ENCODE results near the gene CCDC24. TPM values are rescaled to one million over a fixed set of nuclear protein-coding genes. Genes with fewer than 3 reads are reported as not detected.

Gene CCDC24
- total and polyA plus RNA-seq, 2 of the 4 experiments (the other 2 are of a cell fraction) = 1.4 to 4.6 TPM

DNA sequence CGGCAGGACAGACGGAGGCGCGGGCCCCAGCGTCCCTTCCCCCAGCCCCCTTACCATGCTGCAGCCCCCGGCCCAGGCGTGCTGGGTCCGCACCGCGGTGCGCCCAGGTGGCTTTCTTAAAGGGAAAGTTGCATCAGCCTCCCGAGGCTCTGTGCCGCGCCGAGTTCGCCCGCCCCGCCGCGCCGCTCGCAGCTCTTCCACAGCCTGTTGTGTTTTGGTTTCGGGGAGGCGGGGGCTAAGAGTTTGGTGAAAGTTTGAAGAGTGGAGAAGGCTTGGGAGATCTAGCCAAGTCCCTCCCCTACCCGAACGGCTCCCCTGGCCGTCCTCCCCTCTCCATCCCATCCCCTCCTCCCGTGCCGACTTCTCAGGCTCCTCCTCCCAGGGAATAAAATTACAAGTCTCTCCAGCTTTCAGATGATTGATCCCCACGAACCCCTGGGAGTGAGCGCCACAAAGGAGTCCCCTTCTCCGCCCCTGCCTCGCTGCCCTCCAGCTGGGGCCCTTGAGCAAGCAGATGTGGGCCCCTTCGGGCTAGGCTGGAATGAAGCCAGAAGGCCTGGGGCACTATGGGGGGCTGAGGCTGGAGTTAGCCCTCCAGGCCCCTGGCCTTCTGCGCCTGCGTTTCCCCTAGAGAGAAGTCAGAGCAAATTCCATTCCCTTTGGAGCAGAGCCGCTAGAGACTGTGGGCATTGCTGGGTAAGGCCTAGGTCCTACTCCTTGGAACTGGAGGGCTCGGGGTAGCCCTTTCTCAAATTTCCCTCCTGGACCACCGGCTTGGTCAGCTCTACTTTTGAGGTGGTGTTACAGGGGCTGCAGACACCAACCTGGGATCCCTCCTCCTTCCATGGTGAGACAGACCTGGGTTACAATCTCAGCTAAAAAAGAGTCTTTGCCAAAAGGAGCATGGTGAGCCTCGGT is 40.1 kb downstream of the CCDC24 start, which contains the start of gene SLC6A9:
TSS of gene SLC6A9 (minus strand) at position 211 of the 918 bp plus-strand sequence. CDS start 7,185 bp downstream, outside the sequence.
- POLR2A ChIA-PET (ENCODE audit: unreplicated experiment) = no interaction called here
- Histone ChIP-seq H3K4me1 (ENCODE audit: control insufficient read depth, insufficient read depth, low read length) (peaks cover 14% of the 10 kb centered on the region; the same call in 1 of the 2 replicates), H2BK120ac (ENCODE audit: low read depth, low read length) (peak within 1 kb of the TSS; percentile 24; the same call in 1 of the 2 replicates), H3K9me1 (ENCODE audit: insufficient read depth, low read length) (0 out of 2 replicates have a peak, but pooled peaks cover 7% of the 10 kb centered on the region), H3K79me1 (ENCODE audit: low read depth in 1 of 2, low read length in 2 of 2) (peaks cover 0 to 11% of the 10 kb centered on the region in 2 experiments; a peak in 2 of 4 replicates), H3K4ac (ENCODE audit: low read depth, low read length) (peak within 1 kb of the TSS; percentile 72), H2AK9ac (replicated peaks; ENCODE audit: low read depth, low read length, poor library complexity) (peak within 1 kb of the TSS; percentile 97), H4K20me1 (ENCODE audit: insufficient read depth, low read length) (no peaks in the 10 kb centered on the region), H2BK15ac (ENCODE audit: low read depth, low read length) (peak within 1 kb of the TSS; percentile 6; the same call in 1 of the 3 replicates), H4K8ac (ENCODE audit: low read depth in 2 of 2, low read length in 2 of 2) (peak within 1 kb of the TSS in 1 of 2 experiments; percentile 50; a peak in 2 of 4 replicates), H2AK5ac (ENCODE audit: low read depth, low read length) (peak within 1 kb of the TSS; percentile 61; the same call in 1 of the 2 replicates), H4K91ac (ENCODE audit: insufficient read depth, low read depth, low read length) (peak within 1 kb of the TSS; percentile 64), H3K9me3 (ENCODE audit: control insufficient read depth, insufficient read depth, low read length) (no peaks in the 10 kb centered on the region), H3K27ac (ENCODE audit: insufficient read depth, low read length) (peak within 1 kb of the TSS; percentile 36), H3K4me3 (ENCODE audit: insufficient read depth, low read depth, low read length) (peak within 1 kb of the TSS; percentile 88), H3K23ac (ENCODE audit: low read depth, low read length) (peak within 1 kb of the TSS; percentile 72), H3K36me3 (ENCODE audit: control insufficient read depth, insufficient read depth, low read length) (no peaks in the 10 kb centered on the region), H3K18ac (ENCODE audit: low read depth, low read length) (no peak within 1 kb of the TSS; the same call in 1 of the 2 replicates), H2AFZ (replicated peaks; ENCODE audit: low read length, poor library complexity) (peak within 1 kb of the TSS; percentile 94), H3K4me2 (ENCODE audit: low read depth, low read length) (peak within 1 kb of the TSS; percentile 69), H3K14ac (replicated peaks; ENCODE audit: low read depth, low read length) (peak within 1 kb of the TSS; percentile 80), H4K5ac (ENCODE audit: low read depth, low read length) (no peak within 1 kb of the TSS), H2BK5ac (ENCODE audit: low read depth, low read length, poor library complexity, severe bottlenecking) (no peak within 1 kb of the TSS), H3K27me3 (ENCODE audit: control insufficient read depth, insufficient read depth, low read length) (no peaks in the 10 kb centered on the region), H2BK20ac (ENCODE audit: low read depth, low read length) (no peak within 1 kb of the TSS), H3K56ac (ENCODE audit: extremely low read depth, insufficient read depth, low read length) (peak within 1 kb of the TSS; percentile 19; the same call in 1 of the 2 replicates), H3K9ac (ENCODE audit: low read depth, low read length) (peak within 1 kb of the TSS; percentile 79)
- BruUV-seq (replicated peaks) = no TSS peak
- in situ Hi-C loops (cut with MboI; ENCODE audit: low sequenced_read_pairs) (no loop called here), dilution Hi-C loops (cut with HindIII; ENCODE audit: low sequenced_read_pairs, unreplicated experiment) (no loop called here), intact Hi-C loops (cut with micrococcal nuclease) (no loop called here)
- peak; percentile 81 for DNase-seq
- CTCF ChIA-PET = interaction anchor here (1.6 to 2.5 kb wide), 2 partner anchors 17 to 26 kb away, joined by 5 to 9 read pairs; no protein-coding TSS in a partner anchor
- 0% methylated on average over 10 of the region's 40 CpGs; no CpG with 5 or more reads in 1 of the 2 experiments for WGBS, 2 experiments (ENCODE audit: extremely low coverage in 2 of 2, insufficient read length in 1 of 2)
- ATAC-seq (ENCODE audit: low read depth) = peak; percentile 48
- TF ChIP-seq, protein P1, sequence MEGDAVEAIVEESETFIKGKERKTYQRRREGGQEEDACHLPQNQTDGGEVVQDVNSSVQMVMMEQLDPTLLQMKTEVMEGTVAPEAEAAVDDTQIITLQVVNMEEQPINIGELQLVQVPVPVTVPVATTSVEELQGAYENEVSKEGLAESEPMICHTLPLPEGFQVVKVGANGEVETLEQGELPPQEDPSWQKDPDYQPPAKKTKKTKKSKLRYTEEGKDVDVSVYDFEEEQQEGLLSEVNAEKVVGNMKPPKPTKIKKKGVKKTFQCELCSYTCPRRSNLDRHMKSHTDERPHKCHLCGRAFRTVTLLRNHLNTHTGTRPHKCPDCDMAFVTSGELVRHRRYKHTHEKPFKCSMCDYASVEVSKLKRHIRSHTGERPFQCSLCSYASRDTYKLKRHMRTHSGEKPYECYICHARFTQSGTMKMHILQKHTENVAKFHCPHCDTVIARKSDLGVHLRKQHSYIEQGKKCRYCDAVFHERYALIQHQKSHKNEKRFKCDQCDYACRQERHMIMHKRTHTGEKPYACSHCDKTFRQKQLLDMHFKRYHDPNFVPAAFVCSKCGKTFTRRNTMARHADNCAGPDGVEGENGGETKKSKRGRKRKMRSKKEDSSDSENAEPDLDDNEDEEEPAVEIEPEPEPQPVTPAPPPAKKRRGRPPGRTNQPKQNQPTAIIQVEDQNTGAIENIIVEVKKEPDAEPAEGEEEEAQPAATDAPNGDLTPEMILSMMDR (conservative IDR thresholded peaks at IDR 0.05; ENCODE audit: low read depth, low read length) = no peak
- TF ChIP-seq RFX5 (IDR thresholded peaks at IDR 0.05; ENCODE audit: low read depth, low read length) = no peak
- TF ChIP-seq USF2 (IDR thresholded peaks at IDR 0.05; ENCODE audit: low read depth, low read length) = no peak
- TF ChIP-seq NFE2L2 (IDR thresholded peaks at IDR 0.05; ENCODE audit: low read depth, low read length) = no peak
- peak; percentile 38 for TF ChIP-seq CEBPB (IDR thresholded peaks at IDR 0.05; ENCODE audit: low read depth, low read length)
- TF ChIP-seq MAFK (IDR thresholded peaks at IDR 0.05; ENCODE audit: low read depth, low read length) = no peak
- no peak for TF ChIP-seq RCOR1 (IDR thresholded peaks at IDR 0.05; ENCODE audit: insufficient replicate concordance, low read length)
- no peak for TF ChIP-seq POLR2A (IDR thresholded peaks at IDR 0.05; ENCODE audit: low read depth, low read length)
- no peak for TF ChIP-seq CHD1 (IDR thresholded peaks at IDR 0.05; ENCODE audit: low read depth, low read length)
- no peak for TF ChIP-seq MXI1 (IDR thresholded peaks at IDR 0.05; ENCODE audit: borderline replicate concordance, low read depth, low read length)
- TF ChIP-seq RAD21 (IDR thresholded peaks at IDR 0.05; ENCODE audit: low read length) = no peak
- TF ChIP-seq SMC3 (IDR thresholded peaks at IDR 0.05; ENCODE audit: low read depth, low read length) = no peak
- peak; percentile 71 for TF ChIP-seq MAZ (IDR thresholded peaks at IDR 0.05; ENCODE audit: borderline replicate concordance, low read depth, low read length)
- TF ChIP-seq FOS (IDR thresholded peaks at IDR 0.05; ENCODE audit: low read depth, low read length) = no peak
